Activated gamma-delta T cell (primary cell): ENCODE data around the gene HSF2.
"Not testable (repeated sequence)": the region's sequence is repeated elsewhere in the genome, so short reads cannot be mapped to it uniquely, and the experiment has no call there.

Source experiments
- DNase-seq: peaks from one replicate; lab custom pipeline; 2025; lab: John Stamatoyannopoulos, UW

The HSF2 gene

DNA sequence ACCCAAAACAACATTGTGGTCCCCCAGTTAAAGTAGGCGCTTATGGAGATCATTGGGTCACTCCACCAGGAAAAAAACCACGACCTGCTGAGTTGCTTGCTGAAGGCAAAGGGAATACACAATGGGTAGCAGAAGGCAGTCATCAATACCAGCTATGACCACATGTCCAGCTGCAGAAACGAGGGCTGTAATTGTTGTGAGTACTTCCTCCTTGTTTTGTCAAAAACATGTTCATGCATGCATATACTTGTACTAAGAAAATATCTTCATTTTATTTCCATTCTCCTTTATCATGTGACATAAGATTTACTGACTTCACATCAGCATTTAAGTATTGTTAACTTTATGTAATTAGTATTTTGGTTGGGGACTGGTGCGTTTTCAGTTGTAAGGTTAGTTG, 55.2 kb downstream of the HSF2 start:
- DNase-seq = no peak

DNA sequence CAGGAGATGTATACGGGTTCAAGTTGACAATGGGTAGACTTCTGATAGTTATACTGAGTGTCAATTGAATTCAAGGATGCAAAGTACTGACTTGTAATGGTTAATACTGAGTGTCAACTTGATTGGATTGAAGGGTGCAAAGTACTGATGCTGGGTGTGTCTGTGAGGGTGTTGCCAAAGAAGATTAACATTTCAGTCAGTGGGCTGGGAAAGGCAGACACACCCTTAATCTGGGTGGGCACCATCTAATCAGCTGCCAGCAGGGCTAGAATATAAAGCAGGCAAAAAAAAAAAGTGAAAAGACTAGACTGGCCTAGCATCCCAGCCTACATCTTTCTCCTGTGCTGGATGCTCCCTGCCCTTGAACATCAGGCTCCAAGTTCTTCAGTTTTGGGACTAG, 55.7 kb downstream of the HSF2 start:
- DNase-seq = not testable (repeated sequence)

DNA sequence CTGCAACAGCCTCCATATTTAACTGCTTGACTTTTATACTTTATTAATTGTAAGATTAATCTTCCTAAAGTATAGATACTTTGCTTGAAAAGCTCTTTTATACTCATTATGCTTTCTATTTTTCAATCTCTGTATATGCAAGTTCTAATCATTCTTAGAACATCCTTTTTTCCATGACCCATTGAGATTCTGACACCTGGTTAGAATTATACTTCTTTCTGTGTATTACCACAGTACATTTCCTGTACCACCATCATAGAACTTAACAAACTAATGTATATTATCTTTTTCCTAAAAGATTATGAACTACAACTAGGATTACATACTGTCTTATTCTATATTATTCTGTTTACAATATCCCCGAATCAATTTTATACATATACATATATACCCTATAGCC, 58.6 kb downstream of the HSF2 start:
- no peak for DNase-seq

DNA sequence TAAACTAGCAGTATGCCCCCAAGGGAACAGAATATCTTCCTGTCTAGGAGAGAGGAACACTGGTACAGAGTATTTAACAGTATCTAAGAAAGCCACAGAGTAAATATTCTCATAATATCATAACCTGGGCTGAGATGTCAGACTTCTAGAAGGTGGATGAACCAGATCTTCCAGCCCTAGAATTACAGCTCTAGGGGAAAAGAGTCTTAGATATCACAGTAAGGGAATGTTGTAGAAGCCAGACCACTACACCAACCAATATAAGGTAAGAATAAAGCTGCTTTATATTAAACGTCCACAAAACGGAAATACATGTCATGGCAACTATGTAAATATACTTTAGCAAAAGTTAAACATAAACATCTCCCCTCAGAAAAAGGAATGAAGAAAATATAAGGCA, 59.8 kb downstream of the HSF2 start:
- no peak for DNase-seq

DNA sequence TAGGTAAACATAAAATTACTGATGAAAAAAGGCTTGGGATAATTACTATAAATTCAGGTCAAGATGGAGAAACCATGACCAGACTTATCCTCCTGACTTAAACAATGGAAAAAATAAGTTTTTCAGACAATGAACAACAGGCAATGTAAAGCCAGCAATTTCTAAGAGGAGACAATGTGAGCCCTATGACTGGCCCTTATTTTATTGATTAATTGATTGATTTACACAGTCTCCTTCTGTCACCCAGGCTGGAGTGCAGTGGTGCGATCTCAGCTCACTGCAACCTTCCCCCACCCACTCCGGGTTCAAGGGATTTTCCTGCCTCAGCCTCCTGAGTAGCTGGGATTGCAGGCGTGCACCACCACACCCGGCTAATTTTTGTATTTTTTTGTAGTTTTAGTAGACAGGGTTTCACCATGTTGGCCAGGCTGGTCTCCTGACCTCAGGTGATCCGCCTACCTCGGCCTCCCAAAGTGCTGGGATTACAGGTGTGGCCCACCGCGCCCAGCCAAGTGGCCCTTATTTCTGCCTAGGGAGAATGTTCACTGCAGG, 60.5 kb downstream of the HSF2 start:
- DNase-seq = not testable (repeated sequence)

DNA sequence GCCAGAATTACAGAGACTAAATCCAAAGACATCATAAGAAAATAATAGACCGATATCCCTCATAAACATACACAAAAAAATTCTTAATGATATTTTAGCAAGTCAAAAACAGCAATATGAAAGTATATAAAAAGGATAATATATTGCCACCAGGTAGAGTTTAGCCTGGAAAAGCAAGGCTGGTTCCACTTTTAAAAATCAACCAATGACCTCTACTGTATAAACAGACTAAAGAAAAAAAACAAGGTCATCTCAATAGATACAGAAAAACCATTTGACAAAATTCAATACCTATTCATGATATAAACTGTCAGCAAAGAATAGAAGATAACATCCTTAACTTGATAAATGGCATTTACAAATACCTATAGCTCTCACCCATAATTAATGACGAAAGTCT, 62.4 kb downstream of the HSF2 start:
- no peak for DNase-seq

DNA sequence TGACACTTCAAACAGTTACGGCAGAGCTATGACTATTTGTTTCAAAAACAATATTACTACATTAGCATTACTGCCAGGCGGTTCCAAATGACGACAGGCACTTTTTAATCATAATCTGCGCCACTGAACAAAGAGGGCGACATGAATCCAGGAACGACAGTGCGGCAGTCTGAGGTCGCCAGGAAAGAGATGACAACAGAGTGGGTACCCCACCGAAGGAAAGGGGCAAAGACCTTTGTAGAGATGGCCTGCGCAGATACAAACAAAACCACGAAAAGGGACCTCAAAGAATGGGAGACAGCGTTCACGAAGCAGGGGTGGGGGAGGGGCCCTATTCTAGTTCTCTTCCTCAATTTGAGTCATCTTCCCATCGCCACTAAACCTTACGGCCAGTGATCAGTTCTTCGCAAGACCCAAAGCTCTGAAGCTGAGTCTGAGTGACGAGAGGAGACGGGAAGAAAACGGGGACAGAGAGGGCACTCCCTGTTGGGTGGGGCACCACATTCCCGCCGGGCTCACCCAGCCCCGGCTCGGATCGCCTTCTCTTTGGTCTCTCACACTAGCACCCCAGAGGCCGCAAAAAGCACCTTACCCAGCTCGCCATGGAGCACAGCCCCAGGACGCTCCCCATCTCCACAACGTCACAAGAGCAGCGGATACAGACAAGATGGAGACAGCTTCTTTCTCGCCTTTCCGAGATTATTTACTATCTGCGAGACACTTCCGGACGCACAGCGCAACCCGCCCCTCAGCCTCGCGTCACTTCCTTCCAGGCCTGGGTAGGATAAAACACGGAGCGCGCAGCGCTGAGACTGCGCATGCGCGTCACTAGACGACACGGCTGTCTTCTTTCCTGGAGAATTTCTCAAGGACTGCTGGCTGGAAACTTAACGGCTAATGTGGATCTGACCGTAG, 71.9 kb downstream of the HSF2 start, which contains the start of gene SERINC1:
SERINC1 (minus strand) TSS at position 701 of the 915 bp plus-strand sequence; CDS start at position 631, 70 bp downstream.
- peak; percentile 79 for DNase-seq

DNA sequence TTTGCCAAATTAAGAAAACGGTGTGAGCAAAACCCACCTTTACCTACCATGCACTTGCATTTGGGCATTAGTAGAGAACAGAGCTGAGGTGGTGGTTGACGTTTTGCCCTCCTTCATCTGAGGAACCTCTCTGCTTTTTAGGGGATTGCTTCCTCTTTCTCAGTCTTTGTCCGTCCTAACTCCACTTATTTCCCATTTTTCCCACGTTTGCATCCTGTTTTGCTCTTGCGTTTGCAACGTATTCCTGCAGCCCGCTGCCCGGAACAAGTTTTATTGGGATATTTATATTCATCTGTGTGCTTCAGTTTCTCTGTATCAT, 72.5 kb downstream of the HSF2 start:
- no peak for DNase-seq

DNA sequence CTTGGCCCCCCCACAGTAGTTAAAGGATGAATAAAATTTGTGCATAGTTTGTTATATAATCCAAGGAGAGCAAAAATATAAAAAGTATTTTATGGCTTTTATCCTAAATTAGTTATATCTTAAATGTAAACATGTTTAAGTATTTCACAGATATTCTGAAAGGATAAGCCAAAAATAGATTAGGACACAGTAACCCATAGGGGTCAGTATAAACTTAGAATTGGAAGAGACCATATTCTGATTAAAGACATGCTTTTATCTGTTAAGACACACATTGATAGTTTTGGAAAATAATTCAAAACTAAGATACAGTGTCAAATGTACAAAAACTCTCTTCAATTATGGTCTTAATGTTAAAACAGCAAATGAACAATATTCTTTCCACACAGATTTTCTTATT, 76.7 kb downstream of the HSF2 start:
- no peak for DNase-seq

DNA sequence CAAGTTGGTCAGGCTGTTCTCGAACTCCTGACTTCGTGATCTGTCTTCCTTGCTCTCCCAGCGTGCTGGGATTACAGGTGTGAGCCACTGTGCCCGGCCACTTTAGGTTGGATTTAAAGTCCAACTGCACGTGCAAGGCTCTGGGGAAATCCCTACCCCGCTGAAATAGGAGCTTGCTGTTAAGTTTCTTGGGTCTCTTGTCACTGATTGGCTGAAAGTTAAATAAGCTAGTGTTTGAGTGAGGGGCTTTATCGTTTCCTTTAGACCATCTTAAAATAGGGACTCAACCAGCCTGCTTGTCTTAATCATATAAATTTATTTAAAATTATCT, 83.3 kb downstream of the HSF2 start:
- DNase-seq = no peak
